Mesenteric fat pad (tissue), 1 donor: ENCODE results near the gene DLG5. TPM values are rescaled to one million over a fixed set of nuclear protein-coding genes. Genes with fewer than 3 reads are reported as not detected.

ENCODE experiments used
- DNase-seq: peaks from one replicate; pipeline ENCODE4 v3.0.0-alpha.2; 2020; ENCODE audit warnings: low spot score
- total RNA-seq: library from RNA; stranded (reverse); fragmentation: NEBNext Ultra II Directional; extraction: Animal tissue kit (Norgen Biotek cat#: 25700); gene quantifications from one replicate; pipeline ENCODE4 v1.2.1, GENCODE V29; 2021
- donor health status: DM: yes; HTN: yes; CAD: no.

DLG5 gene
- total RNA-seq, 1 donor from 2014 or later, result 30.6 TPM

- DNase-seq, result no peak
Measured at GRCh38 chr10:77944519-77944918, 18.0 kb upstream of the DLG5 start.

- DNase-seq, result no peak
Measured at GRCh38 chr10:77943121-77943901, 16.8 kb upstream of the DLG5 start.

GRCh38 chr10:77941790-77942189 is 15.2 kb upstream of the DLG5 start:
- DNase-seq, result no peak

GRCh38 chr10:77940627-77941026 is 14.1 kb upstream of the DLG5 start:
- no peak for DNase-seq

- no peak for DNase-seq
Measured at GRCh38 chr10:77940225-77940624, 13.7 kb upstream of the DLG5 start.

GRCh38 chr10:77939561-77940001 is 13.0 kb upstream of the DLG5 start:
- no peak for DNase-seq

GRCh38 chr10:77936697-77937567 is 10.4 kb upstream of the DLG5 start:
- no peak for DNase-seq

GRCh38 chr10:77932016-77932715 is 5.6 kb upstream of the DLG5 start:
- DNase-seq, result no peak

GRCh38 chr10:77927402-77928246 is 1.1 kb upstream of the DLG5 start:
- DNase-seq, result no peak

- no peak for DNase-seq
Measured at GRCh38 chr10:77925795-77926565, 575 bp downstream of the DLG5 start.

GRCh38 chr10:77925410-77925794 is 1.2 kb downstream of the DLG5 start:
- no peak for DNase-seq

GRCh38 chr10:77922566-77923179 is 3.9 kb downstream of the DLG5 start:
- no peak for DNase-seq

- no peak for DNase-seq
Measured at GRCh38 chr10:77922055-77922454, 4.5 kb downstream of the DLG5 start.

- no peak for DNase-seq
Measured at GRCh38 chr10:77921395-77921794, 5.2 kb downstream of the DLG5 start.

- no peak for DNase-seq
Measured at GRCh38 chr10:77920495-77920894, 6.1 kb downstream of the DLG5 start.

- no peak for DNase-seq
Measured at GRCh38 chr10:77919713-77920108, 6.8 kb downstream of the DLG5 start.

- no peak for DNase-seq
Measured at GRCh38 chr10:77915319-77916105, 11.0 kb downstream of the DLG5 start.

GRCh38 chr10:77913090-77913489 is 13.5 kb downstream of the DLG5 start:
- no peak for DNase-seq

- no peak for DNase-seq
Measured at GRCh38 chr10:77912576-77912975, 14.0 kb downstream of the DLG5 start.
